ENCODE data around the gene NGB.

GRCh38 chr14:77286576-77286975 is 15.6 kb upstream of the NGB start:
- TF ChIP-seq POLR2A (IDR thresholded peaks at IDR 0.05; ENCODE audit: borderline replicate concordance, extremely low read depth, insufficient read depth, insufficient read length), result no peak
- no peak for TF ChIP-seq CTCF (IDR thresholded peaks at IDR 0.05 in 2 of 3, conservative IDR thresholded peaks at IDR 0.05 in 1 of 3; ENCODE audit: borderline replicate concordance in 1 of 3, insufficient read depth in 1 of 3, low read depth in 2 of 3, low read length in 2 of 3)
- no peak for TF ChIP-seq ELF1 (IDR thresholded peaks at IDR 0.05; ENCODE audit: borderline replicate concordance, low read depth)
- TF ChIP-seq POLR2AphosphoS5 (IDR thresholded peaks at IDR 0.05; ENCODE audit: low read depth, low read length), result no peak
- TF ChIP-seq REST (IDR thresholded peaks at IDR 0.05; ENCODE audit: low read depth), result no peak
- TF ChIP-seq JUND (IDR thresholded peaks at IDR 0.05), result no peak
- TF ChIP-seq MAX (IDR thresholded peaks at IDR 0.05), result no peak

Measured in HCT116 (cell line).